ENCODE measurements around the gene KDM2A.

The KDM2A gene

GRCh38 chr11:67303835-67304411, 184.9 kb downstream of the KDM2A start:
- Histone ChIP-seq H3K4me3 (peak overlapping the region; percentile 64 to 98 (median 76)), H3K27ac (peak overlapping the region; percentile 71 to 99 (median 94))

GRCh38 chr11:67304511-67305113, 185.5 kb downstream of the KDM2A start:
- Histone ChIP-seq H3K4me3 (peak overlapping the region; percentile 64 to 98 (median 76)), H3K27ac (peak overlapping the region in 17 of 21 experiments; percentile 85 to 99 (median 94))

- H3K27ac ChIP-seq = no peak overlapping the region
- H3K4me3 ChIP-seq = no peak overlapping the region
Observed at GRCh38 chr11:67306769-67307544, 187.9 kb downstream of the KDM2A start.

GRCh38 chr11:67307545-67308001, 188.5 kb downstream of the KDM2A start:
- H3K27ac ChIP-seq = no peak overlapping the region
- H3K4me3 ChIP-seq = no peak overlapping the region

Measured in skin epidermis (tissue), 12 donors.